Endothelial cell (in vitro differentiated cells): Measurements from ENCODE around the gene KRT17. TPM values are rescaled to one million over a fixed set of nuclear protein-coding genes. Genes with fewer than 3 reads are reported as not detected.

Source experiments
- DNase-seq: peaks from one replicate; pipeline ENCODE4 v3.0.0; 2021; ENCODE audit warnings: low spot score
- H3K27ac Mint-ChIP-seq: one replicate; pipeline ENCODE4 v1.8.0; 2021; ENCODE audit warnings: mixed read lengths, inconsistent platforms; ENCODE audit not compliant: unreplicated experiment
- H3K27me3 Mint-ChIP-seq: one replicate; pipeline ENCODE4 v1.8.0; 2021; ENCODE audit warnings: mild to moderate bottlenecking, moderate library complexity, mixed read lengths, inconsistent platforms; ENCODE audit not compliant: unreplicated experiment
- H3K36me3 Mint-ChIP-seq: one replicate; pipeline ENCODE4 v1.8.0; 2021; ENCODE audit warnings: mild to moderate bottlenecking, low read depth, mixed read lengths, inconsistent platforms; ENCODE audit not compliant: unreplicated experiment
- H3K4me1 Mint-ChIP-seq: one replicate; pipeline ENCODE4 v1.8.0; 2021; ENCODE audit warnings: mild to moderate bottlenecking, mixed read lengths, inconsistent platforms; ENCODE audit not compliant: unreplicated experiment
- H3K4me3 Mint-ChIP-seq: one replicate; pipeline ENCODE4 v1.8.0; 2021; ENCODE audit warnings: mild to moderate bottlenecking, mixed read lengths, inconsistent platforms; ENCODE audit not compliant: unreplicated experiment
- H3K9me3 Mint-ChIP-seq: one replicate; pipeline ENCODE4 v1.8.0; 2021; ENCODE audit warnings: mixed read lengths, inconsistent platforms; ENCODE audit not compliant: unreplicated experiment
- total RNA-seq: library from RNA; stranded (reverse); fragmentation: NEBNext Ultra II Directional; extraction: Animal tissue kit (Norgen Biotek cat#: 25700); gene quantifications from one replicate; pipeline ENCODE4 v1.2.1, GENCODE V29; 2021; ENCODE audit not compliant: unreplicated experiment
- TF ChIP-seq, protein P1 (sequence below): fragments of 200-600 bp; sonication (generic); IDR thresholded peaks from one replicate; pipeline ENCODE4 v1.5.0; 2021; ENCODE audit warnings: antibody characterized with exemption; ENCODE audit not compliant: unreplicated experiment

KRT17 gene
- total RNA-seq, 1 donor from 2014 or later: not detected

- H3K4me3 Mint-ChIP-seq: no peak overlapping the region
- H3K4me1 Mint-ChIP-seq: no peaks in the 10 kb centered on the region
- peaks cover 11% of the 10 kb centered on the region for H3K27me3 Mint-ChIP-seq
- no peak overlapping the region for H3K27ac Mint-ChIP-seq
- TF ChIP-seq, protein P1, sequence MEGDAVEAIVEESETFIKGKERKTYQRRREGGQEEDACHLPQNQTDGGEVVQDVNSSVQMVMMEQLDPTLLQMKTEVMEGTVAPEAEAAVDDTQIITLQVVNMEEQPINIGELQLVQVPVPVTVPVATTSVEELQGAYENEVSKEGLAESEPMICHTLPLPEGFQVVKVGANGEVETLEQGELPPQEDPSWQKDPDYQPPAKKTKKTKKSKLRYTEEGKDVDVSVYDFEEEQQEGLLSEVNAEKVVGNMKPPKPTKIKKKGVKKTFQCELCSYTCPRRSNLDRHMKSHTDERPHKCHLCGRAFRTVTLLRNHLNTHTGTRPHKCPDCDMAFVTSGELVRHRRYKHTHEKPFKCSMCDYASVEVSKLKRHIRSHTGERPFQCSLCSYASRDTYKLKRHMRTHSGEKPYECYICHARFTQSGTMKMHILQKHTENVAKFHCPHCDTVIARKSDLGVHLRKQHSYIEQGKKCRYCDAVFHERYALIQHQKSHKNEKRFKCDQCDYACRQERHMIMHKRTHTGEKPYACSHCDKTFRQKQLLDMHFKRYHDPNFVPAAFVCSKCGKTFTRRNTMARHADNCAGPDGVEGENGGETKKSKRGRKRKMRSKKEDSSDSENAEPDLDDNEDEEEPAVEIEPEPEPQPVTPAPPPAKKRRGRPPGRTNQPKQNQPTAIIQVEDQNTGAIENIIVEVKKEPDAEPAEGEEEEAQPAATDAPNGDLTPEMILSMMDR: no peak
- H3K9me3 Mint-ChIP-seq: no peaks in the 10 kb centered on the region
- H3K36me3 Mint-ChIP-seq: no peaks in the 10 kb centered on the region
- no peak for DNase-seq
Measured at GRCh38 chr17:41657936-41658335, 33.6 kb upstream of the KRT17 start.

DNA sequence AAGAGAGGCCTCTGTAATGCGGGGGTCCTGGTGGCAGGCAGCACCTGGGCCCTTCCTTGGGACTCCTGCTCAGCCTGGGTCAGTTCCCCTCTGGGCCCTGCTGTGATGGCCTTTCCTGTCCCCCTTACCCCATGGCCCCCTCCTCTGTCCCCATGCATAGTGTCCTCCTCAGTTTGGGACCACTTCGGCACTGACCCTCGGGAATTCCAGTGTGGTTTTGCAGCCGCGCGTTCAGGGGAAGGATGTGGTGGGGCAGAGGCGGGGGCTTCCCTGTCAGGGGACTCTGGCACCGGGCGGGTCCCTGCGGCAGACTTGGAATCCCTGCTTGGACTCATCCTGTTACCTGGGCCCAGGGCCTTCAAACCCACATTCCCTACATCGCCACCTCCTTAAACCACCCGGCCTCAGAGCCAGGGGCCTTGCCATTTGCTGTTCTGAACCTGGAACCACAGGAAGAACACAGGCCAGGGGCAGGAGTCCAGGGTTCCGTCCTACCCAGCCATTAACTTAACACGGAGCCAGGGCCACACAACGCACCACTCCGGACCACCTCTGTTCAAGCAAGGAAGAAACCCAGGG, 32.9 kb upstream of the KRT17 start:
- Mint-ChIP-seq H3K9me3 (no peaks in the 10 kb centered on the region), H3K27ac (no peak overlapping the region), H3K4me1 (no peaks in the 10 kb centered on the region), H3K36me3 (no peaks in the 10 kb centered on the region), H3K4me3 (no peak overlapping the region), H3K27me3 (peaks cover 11% of the 10 kb centered on the region)
- TF ChIP-seq, protein P1: no peak
- DNase-seq: no peak

DNA sequence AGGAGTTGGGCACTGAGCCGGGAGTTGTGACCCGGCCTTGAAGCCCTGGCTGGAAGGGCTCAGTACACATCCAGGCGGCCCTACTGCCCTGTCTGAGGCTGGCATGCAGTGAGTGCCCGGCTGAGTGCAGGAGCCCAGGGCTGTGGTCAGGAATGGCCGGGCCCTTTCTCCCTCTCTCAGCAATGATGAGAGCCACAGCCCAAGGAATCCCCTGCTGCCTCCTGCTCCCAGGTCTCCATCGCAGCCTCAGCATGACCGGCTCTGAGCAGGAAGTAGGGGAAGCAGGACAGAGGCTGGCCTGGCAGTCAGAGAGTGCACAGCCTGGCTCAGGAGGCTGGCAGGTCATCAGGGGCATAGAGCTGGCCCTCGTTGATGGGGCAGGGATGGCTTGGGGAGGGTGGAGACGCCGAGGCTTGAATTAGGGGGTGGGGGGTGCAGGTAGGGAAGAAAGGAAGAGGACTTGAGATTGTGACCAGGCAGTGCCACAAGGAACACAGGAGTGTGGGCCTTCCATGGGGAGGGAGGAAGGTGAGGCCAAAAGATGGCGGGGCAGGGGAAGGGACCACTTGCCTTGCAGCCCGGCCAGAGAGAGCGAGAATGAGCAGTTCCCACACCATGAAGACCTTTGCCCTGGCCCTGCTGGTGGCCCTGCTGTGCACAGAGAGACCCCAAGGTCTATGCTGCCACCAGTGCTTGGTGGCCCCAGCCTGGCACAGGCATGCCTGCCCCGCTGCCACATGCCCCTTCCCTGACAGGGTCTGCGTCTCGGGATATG, 32.1 kb upstream of the KRT17 start:
- H3K27ac Mint-ChIP-seq: no peak overlapping the region
- DNase-seq: no peak
- H3K27me3 Mint-ChIP-seq: peaks cover 11% of the 10 kb centered on the region
- peaks cover 4% of the 10 kb centered on the region for H3K4me1 Mint-ChIP-seq
- H3K36me3 Mint-ChIP-seq: no peaks in the 10 kb centered on the region
- no peaks in the 10 kb centered on the region for H3K9me3 Mint-ChIP-seq
- no peak overlapping the region for H3K4me3 Mint-ChIP-seq
- TF ChIP-seq, protein P1: no peak

DNA sequence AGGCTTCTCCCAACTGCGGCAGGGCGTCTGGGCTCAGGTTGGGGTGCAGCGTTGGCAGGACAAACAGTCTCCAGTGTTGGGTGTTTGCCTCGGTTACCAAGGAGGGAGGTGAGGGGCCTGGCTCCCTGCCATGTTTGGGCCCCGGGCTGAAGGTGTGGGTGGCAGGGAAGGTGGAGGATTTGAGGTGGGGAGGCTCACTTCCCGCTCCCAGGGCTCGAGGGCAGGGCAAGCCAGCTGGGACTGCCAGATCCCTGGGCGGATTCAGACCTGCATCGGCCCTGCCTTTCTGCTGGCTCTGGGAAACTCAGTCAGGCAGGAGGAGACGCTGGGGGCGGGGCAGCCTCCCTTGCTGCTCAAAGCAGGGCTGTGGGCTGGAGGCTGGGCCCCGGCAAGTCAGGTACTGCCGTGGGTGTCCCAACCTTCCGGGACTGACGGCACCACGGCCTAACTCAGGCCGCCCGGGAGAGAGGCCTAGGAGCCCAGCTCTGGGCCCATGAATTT, 31.3 kb upstream of the KRT17 start:
- H3K9me3 Mint-ChIP-seq: no peaks in the 10 kb centered on the region
- peaks cover 9% of the 10 kb centered on the region for H3K27me3 Mint-ChIP-seq
- H3K27ac Mint-ChIP-seq: no peak overlapping the region
- peaks cover 4% of the 10 kb centered on the region for H3K4me1 Mint-ChIP-seq
- no peak for DNase-seq
- TF ChIP-seq, protein P1: no peak
- no peaks in the 10 kb centered on the region for H3K36me3 Mint-ChIP-seq
- no peak overlapping the region for H3K4me3 Mint-ChIP-seq
